ENCODE measurements around the gene USP25. TPM values are rescaled to one million over a fixed set of nuclear protein-coding genes. Genes with fewer than 3 reads are reported as not detected.
A peak's percentile ranks its signal among the peaks of the same experiment; 100 is the strongest.

The USP25 gene
- total and polyA plus RNA-seq, 2 of the 8 experiments (the other 6 are each of a cell fraction or from before 2014, with no cell fraction given), result 11.2 to 48.1 TPM

DNA sequence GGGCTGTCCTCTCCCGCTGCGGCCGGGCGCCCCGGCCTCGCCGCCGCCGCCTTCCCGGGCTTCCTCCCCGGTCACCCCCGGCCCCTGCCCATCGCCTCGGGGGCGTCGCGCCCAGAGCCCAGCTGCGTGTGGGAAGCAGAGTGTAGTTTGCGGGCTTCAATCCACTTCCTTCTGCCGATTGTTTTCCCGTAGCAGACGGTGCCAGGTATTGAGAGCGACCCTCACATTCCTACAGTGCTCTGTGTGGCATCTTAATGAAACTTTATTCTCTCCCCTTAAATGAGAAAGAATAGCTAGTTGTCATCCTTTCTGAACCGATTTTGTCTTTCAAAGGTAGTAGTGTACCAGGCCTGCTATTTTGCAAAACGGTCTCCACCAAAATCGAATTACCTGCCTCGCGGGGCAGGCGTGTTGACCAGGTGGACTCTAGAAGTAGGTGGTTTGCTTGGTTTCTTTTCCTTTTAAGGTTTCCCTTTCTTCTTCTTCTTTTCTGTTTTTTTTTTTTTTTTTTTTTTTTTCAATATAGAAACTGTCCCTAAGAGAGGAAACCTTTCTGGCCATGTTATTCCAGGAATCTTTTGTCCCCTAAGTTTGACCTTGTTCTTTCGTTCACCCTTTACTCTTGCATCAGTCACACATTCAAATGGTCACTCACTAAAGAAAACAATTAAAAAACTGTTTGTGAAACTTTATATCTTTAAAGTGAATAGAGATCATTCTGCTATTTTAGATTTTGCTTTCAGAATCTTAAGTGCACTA lies 881 bp downstream of the USP25 start:
- no peak overlapping the region for H4K91ac ChIP-seq (replicated peaks; ENCODE audit: insufficient read length, low read length)
- no peak overlapping the region for H3K23ac ChIP-seq (ENCODE audit: insufficient read length)
- no peak overlapping the region for H3K4ac ChIP-seq (replicated peaks; ENCODE audit: insufficient read length, low read depth, low read length)
- WGBS, 2 experiments (ENCODE audit: extremely low coverage in 1 of 2, insufficient coverage in 1 of 2, insufficient read length in 1 of 2, insufficient replicate concordance in 2 of 2, low coverage in 1 of 2, low lambda C conversion rate in 2 of 2, missing lambda C conversion rate in 1 of 2), result 1% methylated on average over 25 of the region's 30 CpGs; no CpG with 5 or more reads in 1 of the 2 experiments
- H3K4me1 ChIP-seq (replicated peaks in 1 of 4; ENCODE audit: control insufficient read depth in 3 of 4, insufficient read depth in 4 of 4, low read length in 3 of 4), result peaks cover 0 to 2% (median 0%) of the 10 kb centered on the region in 4 experiments; a peak in 2 of 7 replicates
- H2AK5ac ChIP-seq (ENCODE audit: low read depth, low read length), result no peak overlapping the region
- peak overlapping the region; percentile 92; the same call in 1 of the 2 replicates for H4K8ac ChIP-seq (ENCODE audit: extremely low read depth, insufficient read depth, low read length)
- H4K5ac ChIP-seq (ENCODE audit: insufficient read length, low read depth, low read length), result peak overlapping the region; percentile 80
- ChIA-PET POLR2A (ENCODE audit: partially characterized antibody) (interaction anchor here (1.0 to 4.5 kb wide), 7 partner anchors 8 to 33 kb away, joined by 3 to 26 read pairs (median 4); no protein-coding TSS in a partner anchor), CTCF (ENCODE audit: partially characterized antibody) (interaction anchor here (1.0 to 1.1 kb wide), 2 partner anchors 13 to 101 kb away, joined by 3 read pairs; no protein-coding TSS in a partner anchor)
- peak overlapping the region; percentile 72; the same call in 1 of the 2 replicates for H2BK5ac ChIP-seq (ENCODE audit: low read depth, low read length)
- H3K79me2 ChIP-seq (ENCODE audit: control insufficient read depth in 1 of 2, insufficient read depth in 2 of 2, low read length in 2 of 2), result peaks cover 30 to 53% of the 10 kb centered on the region in 2 experiments
- peak overlapping the region; percentile 87 to 99 (median 94) for H3K9ac ChIP-seq (replicated peaks in 1 of 4; ENCODE audit: extremely low read depth in 1 of 4, low read depth in 3 of 4, low read length in 3 of 4)
- H3K56ac ChIP-seq (replicated peaks; ENCODE audit: insufficient read length, low read depth, low read length), result peak overlapping the region; percentile 87
- H2BK20ac ChIP-seq (ENCODE audit: low read length), result no peak overlapping the region
- no peak for FAIRE-seq
- H3K36me3 ChIP-seq (ENCODE audit: control insufficient read depth in 2 of 4, insufficient read depth in 4 of 4, low read length in 3 of 4), result no peaks in the 10 kb centered on the region
- no peaks in the 10 kb centered on the region; the same call in 1 of the 2 replicates for H3K79me1 ChIP-seq (ENCODE audit: low read depth, low read length)
- no peak overlapping the region for H2BK15ac ChIP-seq (ENCODE audit: low read length)
- H3K4me3 ChIP-seq (ENCODE audit: extremely low read depth in 1 of 4, insufficient read depth in 2 of 4, low read depth in 3 of 4, low read length in 4 of 4), result peak overlapping the region; percentile 78 to 98 (median 90)
- 0 out of 2 replicates have a peak overlapping the region, but pooled peaks have one; percentile 1 for H2AFZ ChIP-seq (ENCODE audit: low read length)
- peak overlapping the region; percentile 80; the same call in 1 of the 2 replicates for H3K27ac ChIP-seq (ENCODE audit: low read depth, low read length)
- peaks cover 2 to 3% of the 10 kb centered on the region in 2 experiments for H4K20me1 ChIP-seq (replicated peaks in 1 of 2; ENCODE audit: control insufficient read depth in 1 of 2, insufficient read depth in 2 of 2, low read length in 2 of 2)
- no peak overlapping the region for H2BK120ac ChIP-seq (replicated peaks; ENCODE audit: low read depth, low read length)
- no peaks in the 10 kb centered on the region for H3K9me3 ChIP-seq (ENCODE audit: insufficient read depth in 2 of 2, low read depth in 1 of 2, low read length in 1 of 2)
- no peak for DNase-seq (ENCODE audit: low read depth in 1 of 2, low spot score in 2 of 2)
- peak overlapping the region; percentile 77 to 85 for H3K4me2 ChIP-seq (ENCODE audit: insufficient read depth in 1 of 2, low read depth in 2 of 2, low read length in 2 of 2)
- H3K27me3 ChIP-seq (replicated peaks in 1 of 4; ENCODE audit: control insufficient read depth in 3 of 4, extremely low read depth in 1 of 4, insufficient read depth in 3 of 4, low read length in 3 of 4), result no peaks in the 10 kb centered on the region
- peak overlapping the region; percentile 38; the same call in 1 of the 2 replicates for H3K18ac ChIP-seq (ENCODE audit: extremely low read depth, low read length)
- peak overlapping the region; percentile 58 for H3K14ac ChIP-seq (ENCODE audit: insufficient read length)
- TF ChIP-seq KDM4A (IDR thresholded peaks at IDR 0.05; ENCODE audit: low read depth, low read length, severe bottlenecking), result peak; percentile 28
- no peak for TF ChIP-seq YY1 (IDR thresholded peaks at IDR 0.05; ENCODE audit: low read depth, low read length)
- TF ChIP-seq BCL11A (IDR thresholded peaks at IDR 0.05; ENCODE audit: low read depth in 2 of 2, low read length in 2 of 2), result no peak
- TF ChIP-seq NRF1 (IDR thresholded peaks at IDR 0.05; ENCODE audit: low read depth, low read length), result no peak
- TF ChIP-seq ASH2L (IDR thresholded peaks at IDR 0.05; ENCODE audit: low read length), result peak; percentile 88
- TF ChIP-seq POLR2A (IDR thresholded peaks at IDR 0.05; ENCODE audit: control extremely low read depth in 1 of 2, low read depth in 2 of 2, low read length in 2 of 2), result peak; percentile 27 to 39; a peak in 1 of 3 replicates
- no peak for TF ChIP-seq GABPA (IDR thresholded peaks at IDR 0.05; ENCODE audit: borderline replicate concordance, insufficient read depth, low read length)
- 0 out of 2 replicates have a peak, but pooled peaks have one; percentile 37 for TF ChIP-seq RBBP5 (IDR thresholded peaks at IDR 0.05; ENCODE audit: borderline replicate concordance, low read depth, low read length)
- TF ChIP-seq SIN3A (conservative IDR thresholded peaks at IDR 0.05 in 1 of 2, IDR thresholded peaks at IDR 0.05 in 1 of 2; ENCODE audit: low read depth in 1 of 2, low read length in 2 of 2), result peak in 1 of 2 experiments; percentile 60; a peak in 1 of 4 replicates
- peak overlapping the region; percentile 11; the same call in 1 of the 2 replicates for H2BK12ac ChIP-seq (ENCODE audit: low read depth, low read length)
- no peaks in the 10 kb centered on the region; the same call in 1 of the 2 replicates for H3K23me2 ChIP-seq (ENCODE audit: low read depth, low read length)

Data from H1 (cell line).